KOPT-K1 (cell line): ENCODE results near the gene B3GALT4.

Experiments
- H3K27ac ChIP-seq: fragments of 200-600 bp; sonication (generic); 2 replicates; pipeline ENCODE4 v1.5.1; 2016; ENCODE audit warnings: antibody characterized with exemption, mild to moderate bottlenecking, low read depth, low read length; ENCODE audit not compliant: poor library complexity, severe bottlenecking
- H3K36me3 ChIP-seq: fragments of 200-600 bp; sonication (generic); 2 replicates; pipeline ENCODE4 v1.5.1; 2017; ENCODE audit warnings: antibody characterized with exemption, mild to moderate bottlenecking, low read length, moderate library complexity; ENCODE audit not compliant: insufficient read depth
- H3K9me3 ChIP-seq: fragments of 200-600 bp; sonication (generic); 2 replicates; pipeline ENCODE4 v1.5.1; 2017; ENCODE audit warnings: antibody characterized with exemption, low read length, mild to moderate bottlenecking; ENCODE audit not compliant: insufficient read depth, poor library complexity, severe bottlenecking

Gene B3GALT4

GRCh38 chr6:33314515-33314942, 37.6 kb downstream of the B3GALT4 start:
- peak overlapping the region; percentile 99 for H3K27ac ChIP-seq
- peaks cover 38% of the 10 kb centered on the region for H3K36me3 ChIP-seq
- H3K9me3 ChIP-seq = no peaks in the 10 kb centered on the region

- peak overlapping the region; percentile 99 for H3K27ac ChIP-seq
- H3K36me3 ChIP-seq = peaks cover 38% of the 10 kb centered on the region
- H3K9me3 ChIP-seq = no peaks in the 10 kb centered on the region
Observed at GRCh38 chr6:33314943-33315792, 38.2 kb downstream of the B3GALT4 start.

- Histone ChIP-seq H3K36me3 (peaks cover 38% of the 10 kb centered on the region), H3K9me3 (no peaks in the 10 kb centered on the region), H3K27ac (no peak overlapping the region)
Observed at GRCh38 chr6:33315793-33316602, 39.1 kb downstream of the B3GALT4 start.

GRCh38 chr6:33316603-33317418, 39.9 kb downstream of the B3GALT4 start:
- Histone ChIP-seq H3K36me3 (peaks cover 38% of the 10 kb centered on the region), H3K27ac (no peak overlapping the region), H3K9me3 (no peaks in the 10 kb centered on the region)

GRCh38 chr6:33317419-33317668, 40.4 kb downstream of the B3GALT4 start:
- H3K27ac ChIP-seq = peak overlapping the region; percentile 70
- peaks cover 33% of the 10 kb centered on the region for H3K36me3 ChIP-seq
- no peaks in the 10 kb centered on the region for H3K9me3 ChIP-seq

GRCh38 chr6:33317669-33318425, 40.9 kb downstream of the B3GALT4 start, which contains the start of gene ZBTB22:
TSS of gene ZBTB22 (minus strand) at chr6:33317744. CDS start at chr6:33316916, 828 bp downstream.
- H3K36me3 ChIP-seq = peaks cover 32% of the 10 kb centered on the region
- peak within 1 kb of the TSS; percentile 70 for H3K27ac ChIP-seq
- H3K9me3 ChIP-seq = no peaks in the 10 kb centered on the region

- H3K27ac ChIP-seq = peak overlapping the region; percentile 70
- no peaks in the 10 kb centered on the region for H3K9me3 ChIP-seq
Observed at GRCh38 chr6:33318426-33319073, 41.6 kb downstream of the B3GALT4 start.

GRCh38 chr6:33319939-33320314, 43.0 kb downstream of the B3GALT4 start:
- H3K36me3 ChIP-seq = peaks cover 32% of the 10 kb centered on the region
- H3K27ac ChIP-seq = no peak overlapping the region
- no peaks in the 10 kb centered on the region for H3K9me3 ChIP-seq

More at GRCh38 chr6:33318426-33319073, 41.6 kb downstream of the B3GALT4 start:
- H3K36me3 ChIP-seq = peaks cover 32% of the 10 kb centered on the region

- Histone ChIP-seq H3K27ac (no peak overlapping the region), H3K36me3 (peaks cover 32% of the 10 kb centered on the region), H3K9me3 (no peaks in the 10 kb centered on the region)
Observed at GRCh38 chr6:33320315-33321181, 43.6 kb downstream of the B3GALT4 start.

GRCh38 chr6:33321227-33321626, 44.3 kb downstream of the B3GALT4 start:
- peaks cover 32% of the 10 kb centered on the region for H3K36me3 ChIP-seq
- H3K9me3 ChIP-seq = no peaks in the 10 kb centered on the region
- H3K27ac ChIP-seq = peak overlapping the region; percentile 95

GRCh38 chr6:33323623-33323948, 46.7 kb downstream of the B3GALT4 start:
- Histone ChIP-seq H3K9me3 (no peaks in the 10 kb centered on the region), H3K27ac (peak overlapping the region; percentile 95), H3K36me3 (peaks cover 29% of the 10 kb centered on the region)

- H3K36me3 ChIP-seq = peaks cover 24% of the 10 kb centered on the region
- H3K9me3 ChIP-seq = no peaks in the 10 kb centered on the region
- peak overlapping the region; percentile 95 for H3K27ac ChIP-seq
Observed at GRCh38 chr6:33324125-33324524, 47.2 kb downstream of the B3GALT4 start.
